22Rv1 (cell line): ENCODE results near the gene POR.
"Not testable (repeated sequence)": the region's sequence is repeated elsewhere in the genome, so short reads cannot be mapped to it uniquely, and the experiment has no call there.

Experiments
- H3K27ac ChIP-seq: fragments of 450-650 bp; 2 replicates; pipeline ENCODE4 v1.5.1; 2017
- ZFX ChIP-seq: fragments of 450-650 bp; IDR thresholded peaks from 2 replicates; pipeline ENCODE4 v1.6.1; 2017; ENCODE audit warnings: antibody characterized with exemption, borderline replicate concordance
- TF ChIP-seq, protein P1 (sequence below): fragments of 450-650 bp; IDR thresholded peaks from 2 replicates; pipeline ENCODE4 v1.5.1; 2017; ENCODE audit warnings: mild to moderate bottlenecking

POR gene

DNA sequence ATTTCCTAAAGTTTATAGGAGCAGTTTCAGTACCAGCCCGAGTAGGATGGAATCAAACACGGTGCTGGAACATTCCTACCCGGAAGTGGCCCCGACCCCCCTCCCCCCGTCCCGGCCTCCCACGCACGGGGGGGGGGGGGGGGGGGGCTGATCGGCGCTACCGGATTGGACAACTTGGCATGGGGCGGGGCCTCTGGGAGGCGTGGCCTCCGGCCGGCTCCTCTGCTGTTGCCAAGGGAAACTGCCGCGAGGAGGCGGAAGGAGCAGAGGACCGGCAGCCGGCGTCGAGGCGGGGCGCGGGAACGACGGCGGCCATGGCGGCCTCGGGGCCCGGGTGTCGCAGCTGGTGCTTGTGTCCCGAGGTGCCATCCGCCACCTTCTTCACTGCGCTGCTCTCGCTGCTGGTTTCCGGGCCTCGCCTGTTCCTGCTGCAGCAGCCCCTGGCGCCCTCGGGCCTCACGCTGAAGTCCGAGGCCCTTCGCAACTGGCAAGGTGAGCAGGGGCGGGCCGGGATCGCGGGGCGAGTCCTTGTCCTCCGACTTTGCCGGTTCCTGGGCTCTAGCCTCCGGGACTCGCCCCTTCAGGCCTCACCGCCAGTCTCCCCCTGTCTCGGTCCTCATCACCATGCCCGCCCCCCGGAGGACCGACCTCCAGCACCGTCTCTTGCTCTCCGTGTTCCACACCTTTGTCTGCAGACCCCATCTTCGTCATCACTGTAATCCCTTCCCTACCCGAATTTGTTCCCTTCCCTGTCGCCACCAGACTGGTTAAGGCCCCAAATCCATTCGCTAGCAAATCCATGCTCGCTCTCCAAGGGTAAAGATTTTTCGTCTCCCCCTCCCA lies 36.0 kb upstream of the POR start, which contains the start of gene RHBDD2:
Gene RHBDD2 (plus strand): TSS at position 266 of the 843 bp plus-strand sequence. CDS start 49 bp downstream, at position 315.
- TF ChIP-seq, protein P1, sequence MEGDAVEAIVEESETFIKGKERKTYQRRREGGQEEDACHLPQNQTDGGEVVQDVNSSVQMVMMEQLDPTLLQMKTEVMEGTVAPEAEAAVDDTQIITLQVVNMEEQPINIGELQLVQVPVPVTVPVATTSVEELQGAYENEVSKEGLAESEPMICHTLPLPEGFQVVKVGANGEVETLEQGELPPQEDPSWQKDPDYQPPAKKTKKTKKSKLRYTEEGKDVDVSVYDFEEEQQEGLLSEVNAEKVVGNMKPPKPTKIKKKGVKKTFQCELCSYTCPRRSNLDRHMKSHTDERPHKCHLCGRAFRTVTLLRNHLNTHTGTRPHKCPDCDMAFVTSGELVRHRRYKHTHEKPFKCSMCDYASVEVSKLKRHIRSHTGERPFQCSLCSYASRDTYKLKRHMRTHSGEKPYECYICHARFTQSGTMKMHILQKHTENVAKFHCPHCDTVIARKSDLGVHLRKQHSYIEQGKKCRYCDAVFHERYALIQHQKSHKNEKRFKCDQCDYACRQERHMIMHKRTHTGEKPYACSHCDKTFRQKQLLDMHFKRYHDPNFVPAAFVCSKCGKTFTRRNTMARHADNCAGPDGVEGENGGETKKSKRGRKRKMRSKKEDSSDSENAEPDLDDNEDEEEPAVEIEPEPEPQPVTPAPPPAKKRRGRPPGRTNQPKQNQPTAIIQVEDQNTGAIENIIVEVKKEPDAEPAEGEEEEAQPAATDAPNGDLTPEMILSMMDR = peak; percentile 6; the same call in 1 of the 2 replicates
- no peak for TF ChIP-seq ZFX
- H3K27ac ChIP-seq = peak within 1 kb of the TSS; percentile 82

DNA sequence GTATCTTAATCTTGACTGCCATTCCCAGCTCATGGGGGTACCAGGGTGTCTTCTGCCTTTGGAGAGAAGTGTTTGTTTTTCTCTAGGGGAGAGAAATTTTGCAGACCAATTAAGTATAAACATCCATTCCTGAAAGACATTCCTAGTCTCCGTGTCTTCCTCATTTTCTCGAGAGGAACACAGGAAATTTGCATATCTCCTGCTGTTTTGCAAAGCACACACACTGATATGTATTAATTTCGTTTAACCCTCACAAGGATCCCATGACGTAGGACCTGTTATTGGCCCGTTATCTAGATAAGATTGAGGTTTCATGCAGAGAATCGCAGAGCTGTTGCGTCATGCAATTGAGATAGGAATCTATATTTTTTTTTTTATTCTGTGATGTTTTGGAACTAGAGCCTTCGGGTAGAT lies 35.2 kb upstream of the POR start:
- H3K27ac ChIP-seq = peak overlapping the region; percentile 82
- TF ChIP-seq, protein P1 = no peak
- no peak for TF ChIP-seq ZFX

DNA sequence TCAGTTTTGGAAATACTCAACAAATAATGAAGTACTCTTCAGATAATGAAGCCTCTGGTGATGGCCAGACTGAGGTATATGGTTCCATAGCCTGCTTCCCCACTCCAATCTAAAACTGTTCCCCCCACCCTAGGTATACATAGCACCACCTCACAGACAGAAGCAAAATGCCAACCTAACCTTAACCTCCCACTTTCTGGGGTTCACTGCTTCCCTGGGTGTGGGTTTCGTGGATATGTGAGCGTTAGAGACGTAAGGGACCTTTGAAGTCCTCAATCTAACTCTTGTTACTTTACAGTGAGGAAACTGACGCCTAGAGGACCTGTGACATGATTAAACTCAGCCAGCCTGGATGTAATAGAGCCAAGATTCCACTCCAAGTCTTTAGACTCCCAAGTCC lies 34.7 kb upstream of the POR start:
- TF ChIP-seq, protein P1 = no peak
- TF ChIP-seq ZFX = no peak
- H3K27ac ChIP-seq = peak overlapping the region; percentile 82

DNA sequence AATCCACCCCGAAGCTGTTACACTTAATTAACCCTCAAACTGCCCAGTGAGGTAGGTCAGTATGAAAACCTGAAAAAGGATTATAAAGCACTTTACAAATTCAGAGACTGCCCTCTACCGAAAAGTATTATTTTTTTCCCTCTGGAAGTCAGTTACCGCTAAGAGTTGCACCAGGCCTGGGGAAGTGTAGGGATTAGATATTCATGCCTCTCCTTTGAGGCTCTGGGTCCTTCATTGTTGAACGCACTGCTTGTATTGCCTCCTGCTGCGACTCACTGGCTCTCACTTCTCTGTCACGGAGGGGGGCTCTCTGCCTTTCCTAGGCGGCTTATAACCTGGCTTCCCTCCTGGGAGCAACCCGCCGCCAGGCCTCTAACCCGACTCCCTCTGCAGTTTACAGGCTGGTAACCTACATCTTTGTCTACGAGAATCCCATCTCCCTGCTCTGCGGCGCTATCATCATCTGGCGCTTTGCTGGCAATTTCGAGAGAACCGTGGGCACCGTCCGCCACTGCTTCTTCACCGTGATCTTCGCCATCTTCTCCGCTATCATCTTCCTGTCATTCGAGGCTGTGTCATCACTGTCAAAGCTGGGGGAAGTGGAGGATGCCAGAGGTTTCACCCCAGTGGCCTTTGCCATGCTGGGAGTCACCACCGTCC lies 33.4 kb upstream of the POR start:
- TF ChIP-seq, protein P1 = no peak
- TF ChIP-seq ZFX = no peak

DNA sequence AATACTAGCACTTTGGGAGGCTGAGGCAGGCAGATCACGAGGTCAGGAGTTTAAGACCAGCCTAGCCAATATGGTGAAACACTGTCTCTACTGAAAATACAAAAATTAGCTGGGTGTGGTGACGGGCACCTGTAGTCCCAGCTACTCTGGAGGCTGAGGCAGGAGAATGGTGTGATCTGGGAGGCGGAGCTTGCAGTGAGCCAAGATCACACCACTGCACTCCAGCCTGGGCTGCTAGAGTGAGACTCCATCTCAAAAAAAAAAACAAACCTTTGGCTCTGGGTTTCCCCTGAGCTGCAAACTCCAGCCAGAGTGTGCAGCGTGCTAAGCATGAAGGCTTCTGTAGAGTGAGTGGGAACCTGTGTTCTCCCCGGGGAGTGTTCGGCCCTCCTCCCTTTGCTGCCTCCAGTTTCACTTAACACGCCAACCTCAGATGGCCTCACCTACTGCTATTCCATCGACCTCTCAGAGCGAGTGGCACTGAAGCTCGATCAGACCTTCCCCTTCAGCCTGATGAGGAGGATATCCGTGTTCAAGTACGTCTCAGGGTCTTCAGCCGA lies 31.6 kb upstream of the POR start:
- H3K27ac ChIP-seq = not testable (repeated sequence)

More for the DNA sequence above, 33.4 kb upstream of the POR start:
- H3K27ac ChIP-seq = no peak overlapping the region

DNA sequence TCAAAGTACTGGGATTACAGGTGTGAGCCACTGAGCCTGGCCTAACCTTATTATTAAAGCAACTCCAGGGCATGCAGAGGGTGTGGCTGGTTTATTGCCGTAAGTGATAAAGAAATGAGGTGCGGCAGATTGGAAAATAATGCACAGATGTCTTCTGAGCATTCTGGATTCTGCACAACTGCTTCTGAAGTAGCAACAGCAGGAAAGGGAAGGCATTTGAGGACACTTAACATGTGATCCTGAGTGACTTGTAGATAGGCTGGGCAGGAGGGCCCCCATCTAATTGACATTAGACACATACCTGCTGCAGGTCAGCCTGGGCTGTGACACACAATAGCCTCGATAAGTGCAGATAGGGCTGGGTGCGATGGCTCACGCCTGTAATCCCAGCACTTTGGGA lies 30.5 kb upstream of the POR start:
- no peak for TF ChIP-seq ZFX
- TF ChIP-seq, protein P1 = no peak
- H3K27ac ChIP-seq = no peak overlapping the region

DNA sequence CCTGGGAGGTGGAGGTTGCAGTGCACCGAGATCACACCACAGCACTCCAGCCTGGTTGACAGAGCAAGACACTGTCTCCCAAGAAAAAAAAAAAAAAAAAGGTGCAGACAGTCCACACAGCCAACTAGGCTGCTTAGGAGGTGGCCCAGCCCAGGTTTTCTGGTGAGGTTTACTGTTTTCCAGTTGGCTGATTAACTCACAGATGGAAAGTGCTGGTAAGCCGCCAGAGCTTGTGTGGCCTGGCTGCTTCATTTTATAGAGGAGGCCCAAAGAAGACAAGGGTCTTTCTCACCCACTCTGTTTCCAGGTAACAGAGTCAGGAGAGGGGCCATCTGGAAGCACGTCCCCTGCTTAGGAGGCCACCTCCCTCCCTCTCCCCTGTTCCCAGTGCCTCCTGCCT lies 29.9 kb upstream of the POR start:
- TF ChIP-seq, protein P1 = no peak
- no peak for TF ChIP-seq ZFX
- no peak overlapping the region for H3K27ac ChIP-seq
